ENCODE measurements around the gene KCTD3.

DNA sequence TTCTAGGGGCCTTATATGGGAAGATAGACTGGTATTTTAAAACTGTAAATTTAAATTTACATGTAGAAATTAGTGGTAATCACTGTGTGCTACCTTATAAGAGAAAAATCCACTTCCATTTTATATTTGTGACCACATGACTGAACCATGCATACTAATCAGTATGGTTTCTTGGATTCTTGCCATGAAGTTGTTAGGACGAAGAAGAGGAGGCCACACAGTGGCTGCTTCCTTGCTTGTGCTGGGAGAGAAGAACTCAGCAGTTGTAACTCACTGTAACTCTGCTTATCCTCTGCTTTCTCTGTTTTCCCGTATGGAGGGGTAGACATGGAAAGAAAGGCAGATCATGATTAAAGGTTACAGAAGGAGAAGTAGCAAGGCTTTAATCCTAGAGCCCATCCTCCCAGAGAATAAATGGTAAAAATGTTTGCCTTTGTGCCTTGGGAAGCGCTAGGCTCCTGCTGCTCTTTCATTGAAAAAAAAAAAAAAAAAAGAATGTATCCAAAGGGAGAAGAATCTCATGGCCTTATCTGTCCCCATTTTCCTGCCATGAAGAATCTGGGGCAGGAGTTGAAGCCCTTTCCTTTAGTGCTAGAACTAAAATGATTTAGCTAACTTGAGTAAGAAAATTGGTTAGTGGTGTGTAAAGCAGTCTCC lies 32.4 kb downstream of the KCTD3 start:
- TF ChIP-seq, protein P1, sequence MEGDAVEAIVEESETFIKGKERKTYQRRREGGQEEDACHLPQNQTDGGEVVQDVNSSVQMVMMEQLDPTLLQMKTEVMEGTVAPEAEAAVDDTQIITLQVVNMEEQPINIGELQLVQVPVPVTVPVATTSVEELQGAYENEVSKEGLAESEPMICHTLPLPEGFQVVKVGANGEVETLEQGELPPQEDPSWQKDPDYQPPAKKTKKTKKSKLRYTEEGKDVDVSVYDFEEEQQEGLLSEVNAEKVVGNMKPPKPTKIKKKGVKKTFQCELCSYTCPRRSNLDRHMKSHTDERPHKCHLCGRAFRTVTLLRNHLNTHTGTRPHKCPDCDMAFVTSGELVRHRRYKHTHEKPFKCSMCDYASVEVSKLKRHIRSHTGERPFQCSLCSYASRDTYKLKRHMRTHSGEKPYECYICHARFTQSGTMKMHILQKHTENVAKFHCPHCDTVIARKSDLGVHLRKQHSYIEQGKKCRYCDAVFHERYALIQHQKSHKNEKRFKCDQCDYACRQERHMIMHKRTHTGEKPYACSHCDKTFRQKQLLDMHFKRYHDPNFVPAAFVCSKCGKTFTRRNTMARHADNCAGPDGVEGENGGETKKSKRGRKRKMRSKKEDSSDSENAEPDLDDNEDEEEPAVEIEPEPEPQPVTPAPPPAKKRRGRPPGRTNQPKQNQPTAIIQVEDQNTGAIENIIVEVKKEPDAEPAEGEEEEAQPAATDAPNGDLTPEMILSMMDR (IDR thresholded peaks at IDR 0.05), result no peak
- no peak for TF ChIP-seq POLR2A (IDR thresholded peaks at IDR 0.05)

All from thyroid gland (tissue), 4 donors.